T-cell (primary cell): ENCODE results near the gene CNTNAP2. TPM values are rescaled to one million over a fixed set of nuclear protein-coding genes. Genes with fewer than 3 reads are reported as not detected.

Experiments used
- ATAC-seq, 4 experiments: fragments of 200-7000 bp in 3 of 4; fragments of 150-1000 bp in 1 of 4; cut with Tn5 transposase; replicated peaks in 1 of 4; 1 replicate in 3 of 4; 2 replicates in 1 of 4; pipeline ENCODE4 v1.10.0; 2021; ENCODE audit warnings: moderate library complexity in 3 of 4, mild to moderate bottlenecking in 2 of 4, moderate number of reproducible peaks in 1 of 4
- CTCF ChIA-PET, 2 donors: fragments of 300-600 bp; sonication (Branson Sonifier 250); formaldehyde crosslinking; loops; one replicate each; lab custom pipeline; 2022; ENCODE audit warnings: antibody characterized with exemption in 2 of 2; lab: Charles Lee
- POLR2A ChIA-PET, 2 donors: fragments of 300-600 bp; sonication (Branson Sonifier 250); formaldehyde crosslinking; loops; one replicate each; lab custom pipeline; 2022; ENCODE audit warnings: antibody characterized with exemption in 2 of 2; lab: Charles Lee
- DNase-seq, 35 experiments: peaks; one replicate each; pipeline versions ENCODE4 v3.0.0 to v3.0.0-alpha.2; 2013 to 2023
- H3K27ac ChIP-seq: one replicate; pipeline ENCODE4 v1.5.1; 2013; ENCODE audit warnings: low read length
- H3K27me3 ChIP-seq, 2 experiments: replicated peaks in 1 of 2; 1 replicate in 1 of 2; 2 replicates in 1 of 2; pipeline versions ENCODE4 v1.6.1 to v1.7.0; 2013; ENCODE audit warnings: low read length in 1 of 2, mixed read lengths in 1 of 2; ENCODE audit not compliant: control insufficient read depth in 2 of 2, insufficient read depth in 2 of 2; ENCODE audit errors: extremely low read depth in 1 of 2
- H3K36me3 ChIP-seq, 2 donors: 1 replicate in 1 of 2; 2 replicates in 1 of 2; pipeline versions ENCODE4 v1.6.1 to v1.7.0; 2013; ENCODE audit warnings: low read length in 1 of 2; ENCODE audit not compliant: control insufficient read depth in 2 of 2, insufficient read depth in 1 of 2; ENCODE audit errors: extremely low read depth in 1 of 2
- H3K4me1 ChIP-seq, 2 experiments: 1 replicate in 1 of 2; 2 replicates in 1 of 2; pipeline versions ENCODE4 v1.6.1 to v1.7.0; 2013; ENCODE audit warnings: low read length in 2 of 2, mixed read lengths in 1 of 2; ENCODE audit not compliant: insufficient read depth in 2 of 2, control insufficient read depth in 1 of 2; ENCODE audit errors: extremely low read depth in 1 of 2
- H3K4me3 ChIP-seq, 2 donors: 1 replicate in 1 of 2; 2 replicates in 1 of 2; pipeline versions ENCODE4 v1.5.1 to v1.7.0; 2013; ENCODE audit warnings: mild to moderate bottlenecking in 2 of 2, low read length in 1 of 2, moderate library complexity in 1 of 2; ENCODE audit not compliant: control insufficient read depth in 1 of 2; ENCODE audit errors: extremely low read depth in 1 of 2
- H3K9me3 ChIP-seq: 2 replicates; pipeline ENCODE4 v1.7.0; 2013
- H3K27ac Mint-ChIP-seq, 2 donors: one replicate each; pipeline ENCODE4 v1.8.0; 2020 to 2021; ENCODE audit warnings: mild to moderate bottlenecking in 2 of 2, mixed read lengths in 2 of 2
- H3K27me3 Mint-ChIP-seq, 2 donors: one replicate each; pipeline ENCODE4 v1.8.0; 2021 to 2022; ENCODE audit warnings: mixed read lengths in 2 of 2
- H3K36me3 Mint-ChIP-seq: one replicate; pipeline ENCODE4 v1.8.0; 2021; ENCODE audit warnings: mixed read lengths
- H3K4me1 Mint-ChIP-seq, 3 donors: one replicate each; pipeline ENCODE4 v1.8.0; 2020 to 2022; ENCODE audit warnings: mixed read lengths in 3 of 3, mild to moderate bottlenecking in 1 of 3
- H3K4me3 Mint-ChIP-seq, 3 donors: one replicate each; pipeline ENCODE4 v1.8.0; 2020 to 2022; ENCODE audit warnings: mild to moderate bottlenecking in 3 of 3, mixed read lengths in 3 of 3, moderate library complexity in 3 of 3
- H3K9me3 Mint-ChIP-seq, 3 donors: one replicate each; pipeline ENCODE4 v1.8.0; 2020 to 2022; ENCODE audit warnings: mixed read lengths in 3 of 3
- WGBS: methylation state at CpG from one replicate; pipeline ENCODE4 v1.1.5; 2013; ENCODE audit warnings: missing lambda C conversion rate; ENCODE audit not compliant: insufficient coverage; 5-methylcytosine and 5-hydroxymethylcytosine counted together
- total RNA-seq, 35 experiments: library from RNA in 6 of 35; stranded (reverse) in 6 of 35; fragments of 120-200 nt in 1 of 35; gene quantifications; one replicate each; pipeline versions ENCODE4 v1.2.1 to v1.2.4 and lab custom pipeline; 2013 to 2026

The CNTNAP2 gene
- total RNA-seq, 5 donors from 2014 or later (not counting 1 experiment from before 2014, with no cell fraction given) = 0.15 to 0.72 (median 0.21) TPM

DNA sequence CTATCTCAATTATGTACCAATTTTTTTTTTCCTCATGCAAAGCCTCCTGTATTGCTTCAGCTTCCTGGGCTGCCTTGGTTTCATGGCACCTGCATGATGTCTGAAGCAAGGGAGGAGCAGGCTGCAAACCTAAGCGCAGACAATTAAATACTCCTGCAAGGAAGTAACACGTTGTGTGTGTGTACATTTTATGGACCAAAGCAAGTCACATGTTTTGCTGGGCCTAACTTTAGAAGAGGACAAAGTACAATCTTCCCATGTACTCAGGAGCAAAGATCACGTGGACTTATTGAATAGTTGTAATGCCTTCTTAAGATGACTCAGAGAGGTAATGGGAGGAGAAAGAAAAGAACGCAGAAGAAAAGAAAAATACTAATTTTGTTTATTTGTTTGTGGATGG is 1530.0 kb downstream of the CNTNAP2 start:
- no peak overlapping the region for H3K27ac Mint-ChIP-seq
- WGBS = 58% methylated on average over 2 of the region's 4 CpGs
- H3K27ac ChIP-seq = no peak overlapping the region
- no peak overlapping the region for H3K4me3 ChIP-seq
- no peaks in the 10 kb centered on the region for H3K36me3 Mint-ChIP-seq
- no peak for DNase-seq
- no peaks in the 10 kb centered on the region for H3K4me1 ChIP-seq
- H3K36me3 ChIP-seq = no peaks in the 10 kb centered on the region
- no peaks in the 10 kb centered on the region for H3K4me1 Mint-ChIP-seq
- H3K9me3 ChIP-seq = no peaks in the 10 kb centered on the region
- no peaks in the 10 kb centered on the region for H3K27me3 Mint-ChIP-seq
- H3K9me3 Mint-ChIP-seq = peaks cover 4 to 15% (median 11%) of the 10 kb centered on the region in 3 donors
- no peak for ATAC-seq
- CTCF ChIA-PET = no interaction called here
- no peaks in the 10 kb centered on the region for H3K27me3 ChIP-seq
- POLR2A ChIA-PET = no interaction called here
- no peak overlapping the region for H3K4me3 Mint-ChIP-seq

- POLR2A ChIA-PET = no interaction called here
- CTCF ChIA-PET = no interaction called here
- WGBS = 90% methylated on average over 1 of the region's 3 CpGs
Observed at GRCh38 chr7:147650991-147651390, 1534.4 kb downstream of the CNTNAP2 start.

DNA sequence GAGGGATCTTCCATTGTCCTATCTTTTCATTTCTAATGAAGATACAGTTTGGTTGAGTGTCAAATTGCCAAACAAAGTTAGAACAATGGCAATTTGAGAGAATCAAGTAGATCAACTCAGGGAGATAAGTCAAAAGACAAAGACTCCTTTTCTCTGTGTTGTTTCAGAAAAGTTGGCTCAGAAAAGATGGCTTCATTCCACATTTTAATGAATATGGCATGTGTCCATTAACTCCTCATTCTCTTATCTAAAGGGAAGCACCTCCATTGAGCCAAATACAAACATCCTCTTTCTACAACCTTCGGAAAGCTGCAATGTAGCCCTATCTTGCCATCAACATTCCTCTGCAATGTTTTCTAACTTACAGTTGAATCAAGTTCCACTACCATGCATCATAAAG is 1535.0 kb downstream of the CNTNAP2 start:
- H3K27me3 Mint-ChIP-seq = no peaks in the 10 kb centered on the region
- H3K27ac Mint-ChIP-seq = no peak overlapping the region
- Histone ChIP-seq H3K9me3 (no peaks in the 10 kb centered on the region), H3K4me3 (no peak overlapping the region), H3K27ac (no peak overlapping the region), H3K27me3 (no peaks in the 10 kb centered on the region), H3K36me3 (no peaks in the 10 kb centered on the region), H3K4me1 (no peaks in the 10 kb centered on the region)
- POLR2A ChIA-PET = no interaction called here
- WGBS = no CpG with 5 or more reads among the region's 1 CpG
- no peak for DNase-seq
- H3K9me3 Mint-ChIP-seq = peaks cover 6 to 16% (median 12%) of the 10 kb centered on the region in 3 donors
- no peaks in the 10 kb centered on the region for H3K36me3 Mint-ChIP-seq
- no peak overlapping the region for H3K4me3 Mint-ChIP-seq
- ATAC-seq = no peak
- CTCF ChIA-PET = no interaction called here
- no peaks in the 10 kb centered on the region for H3K4me1 Mint-ChIP-seq

More at GRCh38 chr7:147650991-147651390, 1534.4 kb downstream of the CNTNAP2 start:
- no peak overlapping the region for H3K27ac ChIP-seq
- ATAC-seq (no peak), DNase-seq (no peak)
- Mint-ChIP-seq H3K36me3 (no peaks in the 10 kb centered on the region), H3K4me1 (no peaks in the 10 kb centered on the region), H3K9me3 (peaks cover 8 to 15% (median 13%) of the 10 kb centered on the region in 3 donors), H3K27me3 (no peaks in the 10 kb centered on the region), H3K4me3 (no peak overlapping the region), H3K27ac (no peak overlapping the region)
- no peaks in the 10 kb centered on the region for H3K27me3 ChIP-seq
- H3K4me1 ChIP-seq = no peaks in the 10 kb centered on the region
- H3K9me3 ChIP-seq = no peaks in the 10 kb centered on the region
- H3K36me3 ChIP-seq = no peaks in the 10 kb centered on the region
- no peak overlapping the region for H3K4me3 ChIP-seq

DNA sequence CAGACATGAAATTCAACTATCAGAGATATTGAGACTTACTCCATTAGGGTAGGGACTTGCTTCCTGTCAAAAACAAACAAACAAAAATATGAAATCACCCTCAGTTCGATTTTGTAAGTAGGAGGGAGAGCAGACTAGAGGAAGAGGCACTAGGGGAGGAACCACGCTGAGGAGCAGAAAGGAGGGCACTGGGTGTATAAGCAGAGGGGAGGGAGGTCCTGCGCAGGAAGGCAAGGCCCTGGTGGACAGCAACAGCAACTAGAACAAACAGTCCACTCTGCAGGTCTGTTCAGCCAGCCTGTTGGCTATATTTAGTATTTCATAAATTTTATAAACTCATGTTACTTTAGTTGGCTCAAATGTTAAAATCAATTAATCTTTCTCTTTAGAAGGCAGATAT is 1536.9 kb downstream of the CNTNAP2 start:
- POLR2A ChIA-PET = no interaction called here
- no peak overlapping the region for H3K4me3 Mint-ChIP-seq

DNA sequence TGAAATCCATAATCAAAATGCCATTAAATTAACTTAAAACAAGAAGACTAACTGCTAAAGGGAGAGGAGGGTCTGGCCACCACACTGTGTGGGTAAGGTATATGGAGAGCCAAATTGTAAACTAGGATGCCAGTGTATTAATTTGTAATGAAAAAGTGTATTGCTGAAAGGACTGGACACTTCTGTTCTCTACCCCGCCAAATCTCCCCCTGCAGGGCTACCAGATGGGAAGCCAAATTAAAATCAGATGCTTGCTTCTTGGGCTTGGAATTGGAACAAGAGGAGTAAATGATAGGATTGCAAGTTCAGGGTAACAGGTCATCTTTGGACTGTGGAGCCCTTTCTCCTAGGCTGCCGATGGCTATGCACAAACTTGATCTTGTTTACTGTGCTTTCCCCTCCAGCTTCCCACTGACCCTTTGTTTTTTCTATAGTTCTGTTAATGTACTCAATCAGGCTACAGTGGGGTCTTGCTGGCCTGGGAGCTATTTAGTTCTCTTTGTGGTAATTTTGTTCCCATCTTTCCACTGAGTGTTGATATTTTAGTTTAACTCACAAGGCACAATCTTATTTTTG is 1541.9 kb downstream of the CNTNAP2 start:
- H3K27ac ChIP-seq = no peak overlapping the region
- H3K4me1 ChIP-seq = no peaks in the 10 kb centered on the region
- DNase-seq = no peak
- no peaks in the 10 kb centered on the region for H3K4me1 Mint-ChIP-seq
- no CpG with 5 or more reads among the region's 2 CpGs for whole genome bisulfite sequencing
- ATAC-seq = no peak
- ChIA-PET CTCF (no interaction called here), POLR2A (no interaction called here)
- H3K36me3 Mint-ChIP-seq = no peaks in the 10 kb centered on the region
- no peak overlapping the region for H3K27ac Mint-ChIP-seq
- no peak overlapping the region for H3K4me3 Mint-ChIP-seq
- no peaks in the 10 kb centered on the region for H3K36me3 ChIP-seq
- no peaks in the 10 kb centered on the region for H3K27me3 Mint-ChIP-seq
- peaks cover 6 to 13% (median 9%) of the 10 kb centered on the region in 3 donors for H3K9me3 Mint-ChIP-seq
- no peaks in the 10 kb centered on the region for H3K9me3 ChIP-seq
- H3K4me3 ChIP-seq = no peak overlapping the region
- no peaks in the 10 kb centered on the region for H3K27me3 ChIP-seq

More for the DNA sequence above, 1536.9 kb downstream of the CNTNAP2 start:
- Mint-ChIP-seq H3K4me1 (no peaks in the 10 kb centered on the region), H3K27me3 (no peaks in the 10 kb centered on the region), H3K36me3 (no peaks in the 10 kb centered on the region), H3K9me3 (peaks cover 7 to 12% (median 10%) of the 10 kb centered on the region in 3 donors), H3K27ac (no peak overlapping the region)
- CTCF ChIA-PET = no interaction called here
- no peak for ATAC-seq
- H3K4me1 ChIP-seq = no peaks in the 10 kb centered on the region
- H3K9me3 ChIP-seq = no peaks in the 10 kb centered on the region
- no peak overlapping the region for H3K27ac ChIP-seq
- H3K27me3 ChIP-seq = no peaks in the 10 kb centered on the region
- WGBS = no CpG with 5 or more reads among the region's 3 CpGs
- no peak overlapping the region for H3K4me3 ChIP-seq
- H3K36me3 ChIP-seq = no peaks in the 10 kb centered on the region
- DNase-seq = no peak

DNA sequence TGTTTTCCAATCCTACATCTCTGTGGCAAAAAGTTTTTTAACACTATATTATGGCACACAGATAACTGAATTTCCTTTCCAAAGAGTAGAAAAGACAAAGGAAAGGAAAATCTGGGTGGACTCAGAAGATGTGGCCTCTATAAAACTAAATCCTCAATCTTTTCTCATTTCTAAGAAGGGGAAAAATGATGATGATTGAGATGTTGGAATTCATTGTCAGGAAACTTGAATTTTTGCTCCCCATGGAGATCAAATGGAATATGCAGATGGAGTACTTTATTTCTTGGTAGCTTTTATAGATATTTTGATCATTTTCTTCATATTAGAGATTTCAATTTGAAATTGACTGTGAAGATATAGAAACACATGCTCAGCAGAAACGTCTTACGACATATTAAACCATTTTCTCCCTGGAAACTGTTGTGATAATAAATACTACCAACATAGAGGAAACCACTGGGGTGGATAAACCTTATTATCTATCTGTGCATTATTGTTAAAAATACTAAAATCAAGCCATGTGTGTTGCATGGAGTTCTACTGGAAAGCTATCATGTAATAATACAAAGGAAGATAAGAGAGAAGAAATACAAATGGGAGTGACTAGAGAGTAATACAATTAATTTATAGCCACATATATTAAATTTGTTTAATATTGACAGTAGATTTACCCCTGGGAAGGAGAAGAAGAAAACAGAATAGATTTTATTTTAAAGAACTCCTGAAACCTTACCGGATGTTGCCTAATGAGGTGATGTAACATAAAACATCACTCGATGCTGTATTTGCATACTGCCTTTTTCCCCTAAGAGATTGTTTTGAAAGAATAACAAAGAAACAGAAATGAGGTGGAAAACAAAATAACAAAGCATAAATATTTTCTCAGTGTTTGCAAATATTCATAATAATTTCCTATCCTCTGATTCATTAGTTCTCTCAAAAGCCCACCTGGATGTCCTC is 1542.7 kb downstream of the CNTNAP2 start:
- ATAC-seq = no peak
- Histone ChIP-seq H3K9me3 (no peaks in the 10 kb centered on the region), H3K27me3 (no peaks in the 10 kb centered on the region), H3K4me1 (no peaks in the 10 kb centered on the region), H3K4me3 (no peak overlapping the region), H3K36me3 (no peaks in the 10 kb centered on the region), H3K27ac (no peak overlapping the region)
- no peak overlapping the region for H3K27ac Mint-ChIP-seq
- no peaks in the 10 kb centered on the region for H3K36me3 Mint-ChIP-seq
- H3K27me3 Mint-ChIP-seq = no peaks in the 10 kb centered on the region
- WGBS = no CpG with 5 or more reads among the region's 4 CpGs
- H3K4me3 Mint-ChIP-seq = no peak overlapping the region
- no peak for DNase-seq
- peaks cover 8 to 17% (median 11%) of the 10 kb centered on the region in 3 donors for H3K9me3 Mint-ChIP-seq
- CTCF ChIA-PET = no interaction called here
- POLR2A ChIA-PET = no interaction called here
- no peaks in the 10 kb centered on the region for H3K4me1 Mint-ChIP-seq
